Tibial artery (tissue), 4 donors: ENCODE measurements around the gene ITM2B.

ENCODE experiments used
- DNase-seq, 2 donors: peaks; one replicate each; pipeline ENCODE4 v3.0.0-alpha.2; 2019
- H3K27ac ChIP-seq, 2 donors: fragments of 200-600 bp; sonication (generic) in 1 of 2; 1 replicate in 1 of 2; 2 replicates in 1 of 2; pipeline ENCODE4 v1.5.1; 2018 to 2019; ENCODE audit warnings: mild to moderate bottlenecking in 1 of 2
- H3K27me3 ChIP-seq, 2 donors: fragments of 200-600 bp; sonication (generic) in 1 of 2; one replicate each; pipeline versions ENCODE4 v1.5.1 to v1.6.0; 2016 to 2019
- H3K36me3 ChIP-seq, 3 donors: fragments of 200-600 bp; sonication (generic) in 2 of 3; one replicate each; pipeline ENCODE4 v1.5.1; 2016 to 2019; ENCODE audit warnings: mild to moderate bottlenecking in 2 of 3
- H3K4me1 ChIP-seq, 4 donors: fragments of 200-600 bp; sonication (generic) in 2 of 4; 1 replicate in 3 of 4; 2 replicates in 1 of 4; pipeline ENCODE4 v1.5.1; 2016 to 2019
- H3K4me3 ChIP-seq, 2 donors: fragments of 200-600 bp; sonication (generic) in 1 of 2; 1 replicate in 1 of 2; 2 replicates in 1 of 2; pipeline ENCODE4 v1.5.1; 2018 to 2019; ENCODE audit warnings: mild to moderate bottlenecking in 2 of 2
- H3K9me3 ChIP-seq, 3 donors: fragments of 200-600 bp; sonication (generic) in 1 of 3; one replicate each; pipeline ENCODE4 v1.5.1; 2016 to 2019
- intact Hi-C: fragments of 100-400 bp; cut with DNase I; formaldehyde crosslinking; loops from one replicate; pipeline ENCODE4 v1.15.0; 2023; ENCODE audit warnings: low total_unique reads
- TF ChIP-seq, protein P1 (sequence below), 2 experiments: fragments of 200-600 bp in 1 of 2; fragments of 450-650 bp in 1 of 2; IDR thresholded peaks; one replicate each; pipeline ENCODE4 v1.5.1; 2017 to 2019; ENCODE audit warnings: antibody characterized with exemption in 2 of 2, mild to moderate bottlenecking in 1 of 2, moderate library complexity in 1 of 2

Gene ITM2B

DNA sequence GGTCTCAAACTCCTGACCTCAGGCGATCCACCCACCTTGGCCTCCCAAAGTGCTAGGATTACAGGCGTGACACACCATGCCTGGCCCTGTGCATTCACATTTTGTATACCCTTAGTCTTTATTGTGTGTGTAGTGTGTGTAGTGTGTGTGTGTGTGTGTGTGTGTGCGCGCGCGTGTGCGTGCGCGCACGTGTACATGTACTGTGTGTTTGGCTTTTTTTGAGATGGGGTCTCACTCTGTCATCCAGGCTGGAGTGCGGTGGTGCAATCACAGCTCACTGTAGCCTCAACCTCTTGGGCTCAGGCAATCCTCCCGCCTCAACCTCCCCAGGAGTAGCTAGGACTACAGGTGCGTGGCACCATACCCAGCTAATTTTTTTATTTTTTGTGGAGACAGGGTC lies 22.1 kb downstream of the ITM2B start:
- H3K27me3 ChIP-seq, result no peaks in the 10 kb centered on the region
- no peak overlapping the region for H3K27ac ChIP-seq
- intact Hi-C loops, result no loop called here
- TF ChIP-seq, protein P1, sequence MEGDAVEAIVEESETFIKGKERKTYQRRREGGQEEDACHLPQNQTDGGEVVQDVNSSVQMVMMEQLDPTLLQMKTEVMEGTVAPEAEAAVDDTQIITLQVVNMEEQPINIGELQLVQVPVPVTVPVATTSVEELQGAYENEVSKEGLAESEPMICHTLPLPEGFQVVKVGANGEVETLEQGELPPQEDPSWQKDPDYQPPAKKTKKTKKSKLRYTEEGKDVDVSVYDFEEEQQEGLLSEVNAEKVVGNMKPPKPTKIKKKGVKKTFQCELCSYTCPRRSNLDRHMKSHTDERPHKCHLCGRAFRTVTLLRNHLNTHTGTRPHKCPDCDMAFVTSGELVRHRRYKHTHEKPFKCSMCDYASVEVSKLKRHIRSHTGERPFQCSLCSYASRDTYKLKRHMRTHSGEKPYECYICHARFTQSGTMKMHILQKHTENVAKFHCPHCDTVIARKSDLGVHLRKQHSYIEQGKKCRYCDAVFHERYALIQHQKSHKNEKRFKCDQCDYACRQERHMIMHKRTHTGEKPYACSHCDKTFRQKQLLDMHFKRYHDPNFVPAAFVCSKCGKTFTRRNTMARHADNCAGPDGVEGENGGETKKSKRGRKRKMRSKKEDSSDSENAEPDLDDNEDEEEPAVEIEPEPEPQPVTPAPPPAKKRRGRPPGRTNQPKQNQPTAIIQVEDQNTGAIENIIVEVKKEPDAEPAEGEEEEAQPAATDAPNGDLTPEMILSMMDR (IDR thresholded peaks at IDR 0.05), result no peak
- peaks cover 56 to 62% (median 58%) of the 10 kb centered on the region in 3 donors for H3K36me3 ChIP-seq
- no peaks in the 10 kb centered on the region for H3K9me3 ChIP-seq
- DNase-seq, result no peak
- H3K4me1 ChIP-seq, result peaks cover 0 to 45% (median 5%) of the 10 kb centered on the region in 4 donors
- H3K4me3 ChIP-seq, result no peak overlapping the region

DNA sequence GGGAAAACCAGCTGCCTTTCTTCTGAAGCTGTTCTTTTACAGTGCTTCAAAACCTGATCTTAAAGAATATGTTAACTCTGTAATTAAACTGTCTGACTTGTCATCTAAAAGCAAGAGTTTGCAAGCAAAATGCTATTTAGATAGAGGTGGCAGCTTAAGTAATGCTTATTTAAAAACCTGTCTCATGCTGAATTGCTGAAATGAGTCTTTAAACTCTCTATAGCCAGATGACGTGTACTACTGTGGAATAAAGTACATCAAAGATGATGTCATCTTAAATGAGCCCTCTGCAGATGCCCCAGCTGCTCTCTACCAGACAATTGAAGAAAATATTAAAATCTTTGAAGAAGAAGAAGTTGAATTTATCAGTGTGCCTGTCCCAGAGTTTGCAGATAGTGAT lies 22.9 kb downstream of the ITM2B start:
- Histone ChIP-seq H3K4me1 (peaks cover 0 to 37% (median 5%) of the 10 kb centered on the region in 4 donors), H3K27me3 (no peaks in the 10 kb centered on the region), H3K4me3 (no peak overlapping the region), H3K36me3 (peaks cover 64 to 69% (median 65%) of the 10 kb centered on the region in 3 donors), H3K9me3 (no peaks in the 10 kb centered on the region), H3K27ac (no peak overlapping the region)
- intact Hi-C loops, result no loop called here
- TF ChIP-seq, protein P1 (IDR thresholded peaks at IDR 0.05), result no peak
- DNase-seq, result no peak

DNA sequence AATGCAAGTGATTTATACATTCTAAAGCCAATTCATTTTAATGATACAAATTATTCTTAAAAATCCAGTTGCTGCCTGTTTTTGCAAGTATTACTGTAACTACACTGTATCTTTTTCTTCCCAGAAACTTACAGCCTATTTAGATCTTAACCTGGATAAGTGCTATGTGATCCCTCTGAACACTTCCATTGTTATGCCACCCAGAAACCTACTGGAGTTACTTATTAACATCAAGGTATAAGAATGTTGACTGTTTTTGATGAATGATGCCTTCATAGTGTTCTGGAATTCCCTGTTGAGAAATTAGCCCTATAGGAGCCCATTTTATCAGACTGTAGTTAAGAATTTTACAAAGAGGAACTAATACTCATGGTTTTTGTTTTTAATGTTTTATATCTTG lies 25.0 kb downstream of the ITM2B start:
- H3K27me3 ChIP-seq, result no peaks in the 10 kb centered on the region
- H3K4me1 ChIP-seq, result peaks cover 0 to 17% (median 4%) of the 10 kb centered on the region in 4 donors
- H3K27ac ChIP-seq, result no peak overlapping the region
- no peaks in the 10 kb centered on the region for H3K9me3 ChIP-seq
- H3K36me3 ChIP-seq, result peaks cover 76 to 87% (median 84%) of the 10 kb centered on the region in 3 donors
- H3K4me3 ChIP-seq, result no peak overlapping the region
- intact Hi-C loops, result no loop called here
- TF ChIP-seq, protein P1 (IDR thresholded peaks at IDR 0.05), result no peak
- no peak for DNase-seq

DNA sequence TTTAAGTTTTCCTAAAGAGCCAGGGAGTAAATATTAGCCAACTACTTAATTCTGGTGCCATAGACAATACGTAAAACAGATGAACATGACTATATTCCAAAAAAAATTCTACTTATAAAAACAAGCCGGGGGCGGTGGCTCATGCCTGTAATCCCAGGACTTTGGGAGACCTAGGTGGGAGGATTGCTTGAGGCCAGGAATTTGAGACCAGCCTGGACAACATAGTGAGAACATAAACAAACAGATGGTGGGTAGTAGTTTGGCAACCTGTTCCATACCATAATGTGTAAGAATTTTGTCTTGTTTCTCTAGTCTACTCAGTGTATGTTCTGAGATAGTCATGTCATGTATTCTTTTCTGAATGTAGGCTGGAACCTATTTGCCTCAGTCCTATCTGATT lies 25.4 kb downstream of the ITM2B start:
- TF ChIP-seq, protein P1 (IDR thresholded peaks at IDR 0.05), result no peak
- Histone ChIP-seq H3K27me3 (no peaks in the 10 kb centered on the region), H3K9me3 (no peaks in the 10 kb centered on the region), H3K36me3 (peaks cover 79 to 92% (median 89%) of the 10 kb centered on the region in 3 donors), H3K4me3 (no peak overlapping the region), H3K27ac (no peak overlapping the region), H3K4me1 (peaks cover 0 to 15% (median 4%) of the 10 kb centered on the region in 4 donors)
- DNase-seq, result no peak
- intact Hi-C loops, result no loop called here

DNA sequence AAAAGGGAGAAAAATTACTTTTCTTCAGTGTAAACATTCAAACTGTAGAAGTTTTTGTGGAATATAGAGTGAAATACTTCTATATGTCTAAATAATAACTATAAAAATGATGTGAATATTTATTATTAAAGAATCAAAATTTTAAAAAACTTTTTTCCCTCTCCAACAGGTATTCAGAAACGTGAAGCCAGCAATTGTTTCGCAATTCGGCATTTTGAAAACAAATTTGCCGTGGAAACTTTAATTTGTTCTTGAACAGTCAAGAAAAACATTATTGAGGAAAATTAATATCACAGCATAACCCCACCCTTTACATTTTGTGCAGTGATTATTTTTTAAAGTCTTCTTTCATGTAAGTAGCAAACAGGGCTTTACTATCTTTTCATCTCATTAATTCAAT lies 28.0 kb downstream of the ITM2B start:
- no peaks in the 10 kb centered on the region for H3K4me1 ChIP-seq
- H3K4me3 ChIP-seq, result no peak overlapping the region
- H3K36me3 ChIP-seq, result peaks cover 80 to 85% (median 84%) of the 10 kb centered on the region in 3 donors
- no peaks in the 10 kb centered on the region for H3K9me3 ChIP-seq
- TF ChIP-seq, protein P1 (IDR thresholded peaks at IDR 0.05), result no peak
- H3K27ac ChIP-seq, result no peak overlapping the region
- intact Hi-C loops, result no loop called here
- no peaks in the 10 kb centered on the region for H3K27me3 ChIP-seq
- no peak for DNase-seq

DNA sequence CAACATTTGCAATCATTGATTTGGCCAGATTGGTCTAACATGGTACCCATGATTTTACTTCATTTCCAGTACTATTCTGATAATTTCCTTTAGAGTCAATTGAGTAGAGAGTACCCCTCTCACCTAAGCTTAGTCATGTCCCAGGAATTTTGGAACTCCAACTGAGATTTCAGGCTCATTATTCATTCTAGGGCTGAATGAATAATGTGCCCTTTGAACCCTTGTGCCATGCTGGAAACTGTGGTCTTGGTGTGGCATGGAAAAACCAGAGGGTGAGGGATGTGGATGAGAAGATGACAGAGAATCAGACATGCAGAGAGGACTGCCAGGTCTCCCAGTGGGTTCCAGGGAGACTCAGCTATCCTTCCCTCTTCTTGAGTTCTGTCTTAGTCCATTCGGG lies 30.2 kb downstream of the ITM2B start:
- no peak for DNase-seq
- Histone ChIP-seq H3K9me3 (no peaks in the 10 kb centered on the region), H3K4me3 (no peak overlapping the region), H3K36me3 (peaks cover 59 to 71% (median 65%) of the 10 kb centered on the region in 3 donors), H3K4me1 (no peaks in the 10 kb centered on the region), H3K27me3 (no peaks in the 10 kb centered on the region), H3K27ac (no peak overlapping the region)
- TF ChIP-seq, protein P1 (IDR thresholded peaks at IDR 0.05), result no peak
- intact Hi-C loops, result no loop called here
